Mesodermal cell (in vitro differentiated cells): Measurements from ENCODE around the gene CCDC88C.

Experiments used
- H3K27ac ChIP-seq: 2 replicates; pipeline ENCODE4 v1.7.0; 2013; ENCODE audit warnings: mild to moderate bottlenecking, low read depth, low read length, moderate library complexity; ENCODE audit not compliant: severe bottlenecking
- H3K36me3 ChIP-seq: 2 replicates; pipeline ENCODE4 v1.7.1; 2013; ENCODE audit warnings: mild to moderate bottlenecking, low read length, moderate library complexity; ENCODE audit not compliant: control insufficient read depth, insufficient read depth
- H3K4me1 ChIP-seq: one replicate; pipeline ENCODE4 v1.7.1; 2013; ENCODE audit warnings: mild to moderate bottlenecking, low read length; ENCODE audit not compliant: insufficient read depth, control insufficient read depth, poor library complexity, severe bottlenecking
- H3K4me3 ChIP-seq: 2 replicates; pipeline ENCODE4 v1.7.0; 2013; ENCODE audit warnings: low read length, control low read depth, mild to moderate bottlenecking; ENCODE audit not compliant: insufficient read depth, poor library complexity, severe bottlenecking; ENCODE audit errors: extremely low read depth
- H3K9me3 ChIP-seq: 2 replicates; pipeline ENCODE4 v1.7.1; 2013; ENCODE audit warnings: mild to moderate bottlenecking, low read length, moderate library complexity; ENCODE audit not compliant: control insufficient read depth
- WGBS, 2 experiments: methylation state at CpG; one replicate each; pipeline ENCODE4 v1.1.5; 2013; ENCODE audit warnings: missing lambda C conversion rate in 2 of 2; ENCODE audit not compliant: insufficient coverage in 2 of 2; 5-methylcytosine and 5-hydroxymethylcytosine counted together

CCDC88C gene

GRCh38 chr14:91352053-91352452, 65.6 kb downstream of the CCDC88C start:
- no peak overlapping the region for H3K4me3 ChIP-seq
- no peak overlapping the region for H3K27ac ChIP-seq
- WGBS, 2 experiments = 77 to 80% methylated on average over 13 to 18 of the region's 19 CpGs
- H3K36me3 ChIP-seq = no peaks in the 10 kb centered on the region
- no peaks in the 10 kb centered on the region for H3K9me3 ChIP-seq
- H3K4me1 ChIP-seq = peaks cover 4% of the 10 kb centered on the region

GRCh38 chr14:91351512-91351862, 66.1 kb downstream of the CCDC88C start:
- WGBS, 2 experiments = 83 to 92% methylated on average over 5 to 9 of the region's 10 CpGs
- no peak overlapping the region for H3K27ac ChIP-seq
- no peak overlapping the region for H3K4me3 ChIP-seq
- H3K9me3 ChIP-seq = no peaks in the 10 kb centered on the region
- H3K36me3 ChIP-seq = no peaks in the 10 kb centered on the region
- peaks cover 7% of the 10 kb centered on the region for H3K4me1 ChIP-seq

GRCh38 chr14:91350813-91351511, 66.7 kb downstream of the CCDC88C start:
- Histone ChIP-seq H3K4me3 (no peak overlapping the region), H3K9me3 (no peaks in the 10 kb centered on the region), H3K27ac (no peak overlapping the region), H3K4me1 (peaks cover 7% of the 10 kb centered on the region), H3K36me3 (no peaks in the 10 kb centered on the region)
- 90 to 91% methylated on average over 9 to 16 of the region's 18 CpGs for WGBS, 2 experiments

GRCh38 chr14:91350483-91350812, 67.2 kb downstream of the CCDC88C start:
- Histone ChIP-seq H3K9me3 (no peaks in the 10 kb centered on the region), H3K27ac (no peak overlapping the region), H3K36me3 (no peaks in the 10 kb centered on the region), H3K4me3 (no peak overlapping the region), H3K4me1 (peaks cover 7% of the 10 kb centered on the region)
- 100% methylated on average over 1 of the region's 1 CpG for WGBS, 2 experiments

GRCh38 chr14:91349481-91350074, 68.0 kb downstream of the CCDC88C start:
- peaks cover 7% of the 10 kb centered on the region for H3K4me1 ChIP-seq
- 81 to 88% methylated on average over 2 to 7 of the region's 10 CpGs for WGBS, 2 experiments
- H3K36me3 ChIP-seq = no peaks in the 10 kb centered on the region
- no peaks in the 10 kb centered on the region for H3K9me3 ChIP-seq
- no peak overlapping the region for H3K27ac ChIP-seq
- no peak overlapping the region for H3K4me3 ChIP-seq

GRCh38 chr14:91348845-91349465, 68.7 kb downstream of the CCDC88C start:
- WGBS, 2 experiments = 69 to 78% methylated on average over 5 to 6 of the region's 9 CpGs
- peaks cover 7% of the 10 kb centered on the region for H3K4me1 ChIP-seq
- H3K27ac ChIP-seq = peak overlapping the region; percentile 11
- no peak overlapping the region for H3K4me3 ChIP-seq
- H3K36me3 ChIP-seq = no peaks in the 10 kb centered on the region
- H3K9me3 ChIP-seq = no peaks in the 10 kb centered on the region

GRCh38 chr14:91346838-91347173, 70.8 kb downstream of the CCDC88C start:
- Histone ChIP-seq H3K36me3 (no peaks in the 10 kb centered on the region), H3K4me1 (peaks cover 7% of the 10 kb centered on the region), H3K9me3 (no peaks in the 10 kb centered on the region), H3K27ac (no peak overlapping the region), H3K4me3 (no peak overlapping the region)
- WGBS, 2 experiments = 62 to 73% methylated on average over 2 to 4 of the region's 4 CpGs

GRCh38 chr14:91344096-91344495, 73.5 kb downstream of the CCDC88C start:
- Histone ChIP-seq H3K9me3 (no peaks in the 10 kb centered on the region), H3K36me3 (no peaks in the 10 kb centered on the region), H3K27ac (no peak overlapping the region), H3K4me1 (peaks cover 4% of the 10 kb centered on the region), H3K4me3 (no peak overlapping the region)
- 73 to 75% methylated on average over 5 of the region's 5 CpGs for WGBS, 2 experiments

- Histone ChIP-seq H3K36me3 (no peaks in the 10 kb centered on the region), H3K27ac (no peak overlapping the region)
- 97 to 99% methylated on average over 9 to 11 of the region's 11 CpGs for WGBS, 2 experiments
Measured at GRCh38 chr14:91343051-91343450, 74.6 kb downstream of the CCDC88C start.

GRCh38 chr14:91342206-91342760, 75.3 kb downstream of the CCDC88C start:
- H3K4me3 ChIP-seq = no peak overlapping the region
- no peaks in the 10 kb centered on the region for H3K36me3 ChIP-seq
- peaks cover 4% of the 10 kb centered on the region for H3K4me1 ChIP-seq
- WGBS, 2 experiments = 91 to 96% methylated on average over 8 to 11 of the region's 12 CpGs
- H3K9me3 ChIP-seq = no peaks in the 10 kb centered on the region
- no peak overlapping the region for H3K27ac ChIP-seq

More at GRCh38 chr14:91343051-91343450, 74.6 kb downstream of the CCDC88C start:
- H3K4me3 ChIP-seq = no peak overlapping the region
- no peaks in the 10 kb centered on the region for H3K9me3 ChIP-seq
- H3K4me1 ChIP-seq = peaks cover 4% of the 10 kb centered on the region

GRCh38 chr14:91341751-91342154, 75.9 kb downstream of the CCDC88C start:
- no peaks in the 10 kb centered on the region for H3K36me3 ChIP-seq
- H3K27ac ChIP-seq = no peak overlapping the region
- H3K9me3 ChIP-seq = no peaks in the 10 kb centered on the region
- peaks cover 2% of the 10 kb centered on the region for H3K4me1 ChIP-seq
- no peak overlapping the region for H3K4me3 ChIP-seq
- WGBS, 2 experiments = 85 to 87% methylated on average over 4 to 7 of the region's 7 CpGs
